Cardiac fibroblast (primary cell): Measurements from ENCODE around the gene ATXN7.
A peak's percentile ranks its signal among the peaks of the same experiment; 100 is the strongest.

Experiments used
- DNase-seq, 2 donors: peaks; one replicate each; pipeline versions ENCODE4 v3.0.0 to v3.0.0-alpha.2; 2010; ENCODE audit warnings: low read depth in 2 of 2
- H3K4me3 ChIP-seq, 2 donors: replicated peaks in 1 of 2; 1 replicate in 1 of 2; 2 replicates in 1 of 2; pipeline ENCODE4 v1.5.1; 2011; ENCODE audit warnings: low read depth in 2 of 2, low read length in 2 of 2, mild to moderate bottlenecking in 2 of 2, moderate library complexity in 1 of 2
- CTCF ChIP-seq: IDR thresholded peaks from one replicate; pipeline ENCODE4 v1.5.1; 2011; ENCODE audit warnings: low read depth, mild to moderate bottlenecking, low read length, inconsistent platforms

ATXN7 gene

DNA sequence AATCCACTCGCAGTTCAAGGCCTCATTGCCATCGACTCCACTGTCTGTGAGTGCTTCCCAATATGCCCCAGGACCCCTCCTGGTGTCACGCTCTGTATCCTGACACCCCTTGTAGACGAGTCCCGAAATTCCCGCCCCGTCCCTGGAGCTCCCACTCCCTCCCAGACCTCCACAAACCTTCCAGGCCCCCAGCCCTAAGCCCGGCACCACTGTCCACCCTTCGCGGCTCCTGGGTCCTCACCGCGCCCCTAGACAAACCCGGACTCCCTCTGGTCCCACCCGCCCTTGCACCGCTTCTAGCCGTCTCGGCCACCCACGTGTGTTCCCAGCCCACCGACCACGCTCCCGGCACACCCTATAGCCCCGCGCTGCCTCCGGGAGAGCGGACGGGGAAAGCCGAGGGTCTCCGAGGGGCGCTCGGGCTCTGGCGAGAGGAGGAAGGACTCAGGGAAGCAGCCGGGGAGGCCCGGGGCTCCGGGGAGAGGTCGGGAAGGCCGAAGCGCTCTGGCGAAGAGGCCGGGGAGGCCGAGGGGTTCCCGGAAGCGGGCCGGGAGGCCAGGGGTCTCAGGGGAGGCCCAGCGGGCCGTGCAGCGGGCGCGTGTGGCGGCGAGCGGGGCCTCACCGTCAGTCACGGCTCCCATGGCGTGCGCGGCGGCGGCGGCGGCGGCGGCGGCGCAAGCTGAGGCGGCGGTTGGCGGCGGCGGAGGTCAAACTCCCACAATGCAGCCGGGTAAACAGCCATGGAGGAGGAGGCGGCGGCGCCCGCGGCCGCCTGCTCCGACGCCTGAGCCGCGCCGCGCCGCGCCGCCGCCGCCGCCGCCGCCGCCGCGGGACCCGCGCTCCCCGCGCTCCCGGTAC, at the start of gene ATXN7, which contains the start of gene THOC7:
Gene ATXN7 (plus strand): TSS at position 718 of the 858 bp plus-strand sequence. CDS start 48,732 bp downstream, outside the sequence.
Gene THOC7 (minus strand): TSS at position 656 of the 858 bp plus-strand sequence. CDS start 15 bp downstream, at position 641.
- peak; percentile 55 to 69 for DNase-seq
- peak within 1 kb of the TSS; percentile 85 to 91 for H3K4me3 ChIP-seq
- TF ChIP-seq CTCF = no peak

DNA sequence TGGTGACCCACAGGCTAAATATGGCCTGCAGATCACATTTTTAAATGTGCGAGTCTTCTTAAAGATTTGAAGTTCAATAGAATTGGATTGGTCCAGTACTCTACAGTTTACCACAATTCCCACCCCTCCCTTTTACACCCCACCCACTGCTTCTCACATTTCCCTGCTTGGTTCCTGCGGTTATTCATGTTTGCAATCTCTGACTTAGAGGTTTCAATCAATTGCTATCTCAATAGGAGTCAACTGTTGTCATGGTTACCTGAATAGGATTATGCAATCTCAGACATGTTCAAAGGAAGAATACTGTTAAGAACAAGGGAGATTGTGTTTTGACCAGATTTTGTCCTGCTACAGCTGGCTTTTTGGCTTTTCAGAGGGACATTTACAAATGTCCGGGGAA, 49.4 kb upstream of the ATXN7 start:
- peak; percentile 14 to 22 for DNase-seq
- no peak for TF ChIP-seq CTCF
- H3K4me3 ChIP-seq = no peak overlapping the region

GRCh38 chr3:63817225-63817624, 46.4 kb upstream of the ATXN7 start:
- no peak for TF ChIP-seq CTCF
- no peak overlapping the region for H3K4me3 ChIP-seq
- DNase-seq = no peak

GRCh38 chr3:63818282-63819150, 45.2 kb upstream of the ATXN7 start:
- H3K4me3 ChIP-seq = no peak overlapping the region
- DNase-seq = peak; percentile 71 to 74
- TF ChIP-seq CTCF = peak; percentile 80

DNA sequence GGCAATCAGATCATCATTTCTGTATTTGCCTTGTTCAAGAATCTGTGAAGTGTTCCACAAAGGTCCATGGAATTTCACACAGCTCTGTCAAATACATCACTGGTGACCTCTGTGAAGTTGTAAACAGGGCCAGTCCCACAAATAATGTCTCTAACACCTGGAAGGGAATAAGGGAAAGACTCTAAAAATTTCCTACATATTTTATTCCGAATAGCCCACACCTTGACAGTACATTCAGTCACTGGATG, 44.6 kb upstream of the ATXN7 start, which contains the start of gene C3orf49:
Gene C3orf49 (plus strand): TSS at position 149 of the 248 bp plus-strand sequence. CDS start 173 bp downstream, outside the sequence.
- TF ChIP-seq CTCF = no peak
- H3K4me3 ChIP-seq = no peak within 1 kb of the TSS
- DNase-seq = no peak

GRCh38 chr3:63824309-63824708, 39.4 kb upstream of the ATXN7 start:
- no peak overlapping the region for H3K4me3 ChIP-seq
- DNase-seq = peak in 1 of 2 donors; percentile 62
- no peak for TF ChIP-seq CTCF
